SK-N-SH (cell line): ENCODE results near the gene KLHDC10. TPM values are rescaled to one million over a fixed set of nuclear protein-coding genes. Genes with fewer than 3 reads are reported as not detected.

Experiments used
- CTCF ChIA-PET: fragments of 300-600, 350-600 bp; formaldehyde crosslinking; extraction: SDS; loops from one replicate; lab custom pipeline; 2021; lab: Yijun Ruan, JAX
- POLR2A ChIA-PET: fragments of 350-600 bp; sonication (Branson Sonifier 250); formaldehyde crosslinking; extraction: SDS; loops from one replicate; lab custom pipeline; 2020; ENCODE audit warnings: antibody characterized with exemption, inconsistent platforms; lab: Yijun Ruan, JAX
- DNase-seq: peaks from one replicate; pipeline ENCODE4 v3.0.0; 2012
- H2AFZ ChIP-seq: fragments of 200-600 bp; sonication (generic); 2 replicates; pipeline ENCODE4 v1.8.1; 2016; ENCODE audit warnings: antibody characterized with exemption, mild to moderate bottlenecking, low read depth
- H3F3A ChIP-seq: fragments of 200-600 bp; sonication (generic); replicated peaks from 2 replicates; pipeline ENCODE3; 2016; ENCODE audit warnings: antibody characterized with exemption, mild to moderate bottlenecking; ENCODE audit not compliant: insufficient read depth
- H3K27ac ChIP-seq, 2 experiments: fragments of 200-500 bp in 1 of 2; fragments of 200-600 bp in 1 of 2; sonication (Bioruptor generic) in 1 of 2; sonication (generic), shearing (Covaris generic) in 1 of 2; 2 replicates each; pipeline versions ENCODE4 v1.5.1 to v1.6.1; 2014 to 2016; ENCODE audit warnings: low read depth in 2 of 2, inconsistent platforms in 1 of 2, low read length in 1 of 2, mild to moderate bottlenecking in 1 of 2, mixed read lengths in 1 of 2
- H3K27me3 ChIP-seq: fragments of 200-600 bp; sonication (generic), shearing (Covaris generic); 2 replicates; pipeline ENCODE4 v1.6.1; 2016; ENCODE audit warnings: mixed run types; ENCODE audit not compliant: insufficient read depth
- H3K36me3 ChIP-seq, 2 experiments: fragments of 200-500 bp in 1 of 2; fragments of 200-600 bp in 1 of 2; sonication (Bioruptor generic) in 1 of 2; sonication (generic) in 1 of 2; replicated peaks in 1 of 2; 2 replicates each; pipeline versions ENCODE3 to v1.5.1; 2014 to 2016; ENCODE audit warnings: low read length in 1 of 2, mild to moderate bottlenecking in 1 of 2; ENCODE audit not compliant: insufficient read depth in 2 of 2, control insufficient read depth in 1 of 2
- H3K4me1 ChIP-seq, 2 experiments: fragments of 200-500 bp in 1 of 2; fragments of 200-600 bp in 1 of 2; sonication (Bioruptor generic) in 1 of 2; sonication (generic), shearing (Covaris generic) in 1 of 2; 2 replicates each; pipeline versions ENCODE4 v1.5.1 to v1.6.1; 2014 to 2016; ENCODE audit warnings: low read depth in 1 of 2, low read length in 1 of 2, mixed run types in 1 of 2; ENCODE audit not compliant: insufficient read depth in 2 of 2, control insufficient read depth in 1 of 2
- H3K4me2 ChIP-seq: fragments of 200-600 bp; sonication (generic), shearing (Covaris generic); 2 replicates; pipeline ENCODE4 v1.6.1; 2017; ENCODE audit warnings: mixed run types
- H3K4me3 ChIP-seq, 2 experiments: fragments of 200-500 bp in 1 of 2; fragments of 200-600 bp in 1 of 2; sonication (Bioruptor generic) in 1 of 2; sonication (generic), shearing (Covaris generic) in 1 of 2; 2 replicates each; pipeline versions ENCODE4 v1.5.1 to v1.8.1; 2014 to 2016; ENCODE audit warnings: low read depth in 2 of 2, inconsistent platforms in 1 of 2, low read length in 1 of 2, mild to moderate bottlenecking in 1 of 2, mixed read lengths in 1 of 2, moderate library complexity in 1 of 2
- H3K79me2 ChIP-seq: fragments of 200-600 bp; sonication (generic); 2 replicates; pipeline ENCODE4 v1.8.1; 2017; ENCODE audit warnings: mild to moderate bottlenecking; ENCODE audit not compliant: insufficient read depth
- H3K9ac ChIP-seq: fragments of 200-600 bp; sonication (generic); 2 replicates; pipeline ENCODE4 v1.6.1; 2017; ENCODE audit warnings: mixed run types
- H3K9me2 ChIP-seq: fragments of 200-600 bp; sonication (generic); 2 replicates; pipeline ENCODE4 v1.6.1; 2017; ENCODE audit warnings: mixed run types
- H3K9me3 ChIP-seq: fragments of 200-600 bp; sonication (generic); 2 replicates; pipeline ENCODE4 v1.6.1; 2017; ENCODE audit warnings: mixed run types, mild to moderate bottlenecking, moderate library complexity
- H4K20me1 ChIP-seq: fragments of 200-600 bp; sonication (generic); 2 replicates; pipeline ENCODE4 v1.6.1; 2017; ENCODE audit warnings: mild to moderate bottlenecking, mixed run types; ENCODE audit not compliant: insufficient read depth
- ELF1 ChIP-seq: IDR thresholded peaks from 2 replicates; pipeline ENCODE4 v1.4.0; 2012
- EP300 ChIP-seq, 2 experiments: IDR thresholded peaks; 2 replicates each; pipeline versions ENCODE4 v1.4.0 to v1.6.1; 2012; ENCODE audit warnings: borderline replicate concordance in 1 of 2, low read depth in 1 of 2, low read length in 1 of 2
- GATA2 ChIP-seq: sonication (generic); formaldehyde crosslinking; IDR thresholded peaks from 2 replicates; pipeline ENCODE4 v1.5.0; 2020; ENCODE audit warnings: mild to moderate bottlenecking, missing genetic modification reagents
- JUND ChIP-seq: IDR thresholded peaks from 2 replicates; pipeline ENCODE4 v1.4.0; 2012
- MAX ChIP-seq: IDR thresholded peaks from 2 replicates; pipeline ENCODE4 v1.4.0; 2012; ENCODE audit warnings: low read depth
- MEF2A ChIP-seq: IDR thresholded peaks from 2 replicates; pipeline ENCODE4 v1.4.0; 2012; ENCODE audit warnings: low read depth, borderline replicate concordance
- NFIC ChIP-seq: IDR thresholded peaks from 2 replicates; pipeline ENCODE4 v1.4.0; 2012; ENCODE audit warnings: borderline replicate concordance
- POLR2AphosphoS5 ChIP-seq: IDR thresholded peaks from 2 replicates; pipeline ENCODE4 v1.6.1; 2012; ENCODE audit warnings: low read depth, low read length
- RAD21 ChIP-seq: IDR thresholded peaks from 2 replicates; pipeline ENCODE4 v1.6.1; 2012; ENCODE audit warnings: mild to moderate bottlenecking, low read length
- RCOR1 ChIP-seq: fragments of 150-350 bp; IDR thresholded peaks from 2 replicates; pipeline ENCODE4 v1.6.1; 2017; ENCODE audit warnings: antibody characterized with exemption, low read length
- RFX5 ChIP-seq: IDR thresholded peaks from 2 replicates; pipeline ENCODE4 v1.6.1; 2012; ENCODE audit warnings: mild to moderate bottlenecking, improper control_type of control experiment, low read length
- SMC3 ChIP-seq: IDR thresholded peaks from 2 replicates; pipeline ENCODE4 v1.6.1; 2012; ENCODE audit warnings: low read depth, low read length, improper control_type of control experiment
- TAF1 ChIP-seq: IDR thresholded peaks from 2 replicates; pipeline ENCODE4 v1.6.1; 2012; ENCODE audit warnings: low read depth, mild to moderate bottlenecking, low read length, moderate library complexity, borderline replicate concordance
- TCF12 ChIP-seq: IDR thresholded peaks from 2 replicates; pipeline ENCODE4 v1.4.0; 2012
- USF2 ChIP-seq: fragments of 150-350 bp; IDR thresholded peaks from 2 replicates; pipeline ENCODE4 v1.6.1; 2017; ENCODE audit warnings: antibody characterized with exemption, low read length, low read depth, borderline replicate concordance
- YY1 ChIP-seq: IDR thresholded peaks from 2 replicates; pipeline ENCODE4 v1.4.0; 2012; ENCODE audit warnings: low read depth, mild to moderate bottlenecking
- ZBTB33 ChIP-seq: IDR thresholded peaks from 2 replicates; pipeline ENCODE4 v1.4.0; 2012; ENCODE audit warnings: low read depth, borderline replicate concordance
- WGBS: methylation state at CpG from one replicate; pipeline ENCODE4 v1.1.6; 2017; ENCODE audit warnings: low lambda C conversion rate; 5-methylcytosine and 5-hydroxymethylcytosine counted together
- polyA plus RNA-seq, 3 experiments: library from polyadenylated mRNA; depleted of rRNA; stranded (reverse); fragments of >200 nt; gene quantifications; 2 replicates each; pipeline ENCODE4 v1.2.3, GENCODE V29; 2012
- TF ChIP-seq, protein P1 (sequence below): fragments of 150-350 bp; IDR thresholded peaks from 2 replicates; pipeline ENCODE4 v1.6.1; 2016; ENCODE audit warnings: mild to moderate bottlenecking, low read depth, low read length
- TF ChIP-seq, protein P2 (sequence below): IDR thresholded peaks from 2 replicates; pipeline ENCODE4; 2012

The KLHDC10 gene
- polyA plus RNA-seq, 1 of the 3 experiments (the other 2 are of a cell fraction): 15.9 TPM

- POLR2A ChIA-PET: no interaction called here
- Histone ChIP-seq H3K79me2 (peaks cover 3% of the 10 kb centered on the region; the same call in 1 of the 2 replicates), H3K4me2 (no peak overlapping the region), H2AFZ (no peak overlapping the region), H3K36me3 (peaks cover 0 to 18% of the 10 kb centered on the region in 2 experiments), H4K20me1 (no peaks in the 10 kb centered on the region), H3K9me2 (no peaks in the 10 kb centered on the region), H3K27me3 (no peaks in the 10 kb centered on the region), H3K27ac (no peak overlapping the region), H3K9me3 (no peaks in the 10 kb centered on the region), H3K4me3 (no peak overlapping the region), H3K9ac (no peak overlapping the region), H3F3A (no peaks in the 10 kb centered on the region), H3K4me1 (no peaks in the 10 kb centered on the region)
- no peak for TF ChIP-seq RCOR1
- no peak for TF ChIP-seq SMC3
- no peak for TF ChIP-seq NFIC
- TF ChIP-seq POLR2AphosphoS5: no peak
- no peak for TF ChIP-seq USF2
- no peak for TF ChIP-seq MEF2A
- no peak for TF ChIP-seq TCF12
- TF ChIP-seq, protein P1, sequence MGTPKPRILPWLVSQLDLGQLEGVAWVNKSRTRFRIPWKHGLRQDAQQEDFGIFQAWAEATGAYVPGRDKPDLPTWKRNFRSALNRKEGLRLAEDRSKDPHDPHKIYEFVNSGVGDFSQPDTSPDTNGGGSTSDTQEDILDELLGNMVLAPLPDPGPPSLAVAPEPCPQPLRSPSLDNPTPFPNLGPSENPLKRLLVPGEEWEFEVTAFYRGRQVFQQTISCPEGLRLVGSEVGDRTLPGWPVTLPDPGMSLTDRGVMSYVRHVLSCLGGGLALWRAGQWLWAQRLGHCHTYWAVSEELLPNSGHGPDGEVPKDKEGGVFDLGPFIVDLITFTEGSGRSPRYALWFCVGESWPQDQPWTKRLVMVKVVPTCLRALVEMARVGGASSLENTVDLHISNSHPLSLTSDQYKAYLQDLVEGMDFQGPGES: no peak
- no peak for TF ChIP-seq JUND
- TF ChIP-seq MAX: no peak
- TF ChIP-seq ELF1: no peak
- no peak for TF ChIP-seq RFX5
- TF ChIP-seq ZBTB33: no peak
- no peak for TF ChIP-seq TAF1
- no peak for TF ChIP-seq RAD21
- TF ChIP-seq, protein P2, sequence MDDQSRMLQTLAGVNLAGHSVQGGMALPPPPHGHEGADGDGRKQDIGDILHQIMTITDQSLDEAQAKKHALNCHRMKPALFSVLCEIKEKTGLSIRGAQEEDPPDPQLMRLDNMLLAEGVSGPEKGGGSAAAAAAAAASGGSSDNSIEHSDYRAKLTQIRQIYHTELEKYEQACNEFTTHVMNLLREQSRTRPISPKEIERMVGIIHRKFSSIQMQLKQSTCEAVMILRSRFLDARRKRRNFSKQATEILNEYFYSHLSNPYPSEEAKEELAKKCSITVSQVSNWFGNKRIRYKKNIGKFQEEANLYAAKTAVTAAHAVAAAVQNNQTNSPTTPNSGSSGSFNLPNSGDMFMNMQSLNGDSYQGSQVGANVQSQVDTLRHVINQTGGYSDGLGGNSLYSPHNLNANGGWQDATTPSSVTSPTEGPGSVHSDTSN: no peak
- TF ChIP-seq EP300 (IDR thresholded peaks at IDR 0.05; ENCODE audit: borderline replicate concordance in 1 of 2, low read depth in 1 of 2, low read length in 1 of 2): no peak
- TF ChIP-seq GATA2 (CRISPR knock-in tag): no peak
- no peak for TF ChIP-seq YY1
- DNase-seq: no peak
- 89% methylated on average over 4 of the region's 4 CpGs for WGBS
- CTCF ChIA-PET: interaction anchor here (0.8 to 1.1 kb wide), 2 partner anchors 607 to 783 kb away, joined by 3 read pairs; no protein-coding TSS in a partner anchor
Observed at GRCh38 chr7:130113887-130114286, 43.6 kb downstream of the KLHDC10 start.
